Type B pancreatic cell (in vitro differentiated cells): ENCODE measurements around the gene UBIAD1. TPM values are rescaled to one million over a fixed set of nuclear protein-coding genes. Genes with fewer than 3 reads are reported as not detected.
"Not testable (repeated sequence)": the region's sequence is repeated elsewhere in the genome, so short reads cannot be mapped to it uniquely, and the experiment has no call there.

ENCODE experiments used
- DNase-seq: peaks from one replicate; pipeline ENCODE4 v3.0.0; 2021; ENCODE audit warnings: mixed read lengths; ENCODE audit not compliant: unreplicated experiment; ENCODE audit errors: extremely low spot score
- H3K27ac Mint-ChIP-seq: 2 replicates; pipeline ENCODE4 v1.8.0; 2021; ENCODE audit warnings: mild to moderate bottlenecking, mixed read lengths
- H3K27me3 Mint-ChIP-seq: 2 replicates; pipeline ENCODE4 v1.8.0; 2021; ENCODE audit warnings: mixed read lengths
- H3K36me3 Mint-ChIP-seq: 2 replicates; pipeline ENCODE4 v1.8.0; 2021; ENCODE audit warnings: mixed read lengths
- H3K4me1 Mint-ChIP-seq: one replicate; pipeline ENCODE4 v1.8.0; 2021; ENCODE audit warnings: mixed read lengths; ENCODE audit not compliant: unreplicated experiment
- H3K4me3 Mint-ChIP-seq: 2 replicates; pipeline ENCODE4 v1.8.0; 2021; ENCODE audit warnings: mild to moderate bottlenecking, mixed read lengths
- H3K9me3 Mint-ChIP-seq: 2 replicates; pipeline ENCODE4 v1.8.0; 2021; ENCODE audit warnings: mixed read lengths
- CTCF ChIP-seq: fragments of 200-600 bp; sonication (generic); conservative IDR thresholded peaks from 2 replicates; pipeline ENCODE4 v1.5.0; 2021; ENCODE audit warnings: antibody characterized with exemption, mild to moderate bottlenecking
- total RNA-seq: library from RNA; stranded (reverse); gene quantifications from 2 replicates; pipeline ENCODE4 v1.2.1, GENCODE V29; 2021; ENCODE audit warnings: low replicate concordance

Gene UBIAD1
- total RNA-seq, 1 donor from 2014 or later = 17.1 TPM

- Mint-ChIP-seq H3K4me3 (no peak overlapping the region), H3K9me3 (no peaks in the 10 kb centered on the region), H3K36me3 (peaks cover 17% of the 10 kb centered on the region), H3K4me1 (peaks cover 15% of the 10 kb centered on the region), H3K27me3 (no peaks in the 10 kb centered on the region), H3K27ac (no peak overlapping the region)
- DNase-seq = no peak
- TF ChIP-seq CTCF = no peak
These were observed 16.1 kb downstream of the UBIAD1 start for GRCh38 chr1:11289064-11289463.

- TF ChIP-seq CTCF = no peak
- peaks cover 19% of the 10 kb centered on the region for H3K36me3 Mint-ChIP-seq
- no peak overlapping the region for H3K4me3 Mint-ChIP-seq
- no peak for DNase-seq
- H3K27ac Mint-ChIP-seq = no peak overlapping the region
- H3K27me3 Mint-ChIP-seq = no peaks in the 10 kb centered on the region
- no peaks in the 10 kb centered on the region for H3K9me3 Mint-ChIP-seq
- peaks cover 14% of the 10 kb centered on the region for H3K4me1 Mint-ChIP-seq
These were observed 18.1 kb downstream of the UBIAD1 start for GRCh38 chr1:11291049-11291448.

- Mint-ChIP-seq H3K4me3 (no peak overlapping the region), H3K27ac (no peak overlapping the region), H3K9me3 (no peaks in the 10 kb centered on the region), H3K36me3 (peaks cover 15% of the 10 kb centered on the region), H3K4me1 (peaks cover 8% of the 10 kb centered on the region), H3K27me3 (no peaks in the 10 kb centered on the region)
- TF ChIP-seq CTCF = no peak
- no peak for DNase-seq
These were observed 20.9 kb downstream of the UBIAD1 start for GRCh38 chr1:11293856-11294255.

- Mint-ChIP-seq H3K9me3 (no peaks in the 10 kb centered on the region), H3K4me1 (peaks cover 8% of the 10 kb centered on the region), H3K4me3 (no peak overlapping the region), H3K27ac (no peak overlapping the region), H3K36me3 (peaks cover 12% of the 10 kb centered on the region), H3K27me3 (no peaks in the 10 kb centered on the region)
- TF ChIP-seq CTCF = no peak
- no peak for DNase-seq
These were observed 22.0 kb downstream of the UBIAD1 start for GRCh38 chr1:11294951-11295350.

- Mint-ChIP-seq H3K9me3 (no peaks in the 10 kb centered on the region), H3K4me3 (no peak overlapping the region), H3K27ac (no peak overlapping the region), H3K36me3 (peaks cover 12% of the 10 kb centered on the region), H3K4me1 (peaks cover 8% of the 10 kb centered on the region), H3K27me3 (no peaks in the 10 kb centered on the region)
- no peak for DNase-seq
- TF ChIP-seq CTCF = no peak
These were observed 22.9 kb downstream of the UBIAD1 start for GRCh38 chr1:11295905-11296304.

GRCh38 chr1:11297774-11298173 is 24.8 kb downstream of the UBIAD1 start:
- H3K27ac Mint-ChIP-seq, H3K27me3 Mint-ChIP-seq, H3K9me3 Mint-ChIP-seq: not testable (repeated sequence)

More at GRCh38 chr1:11297774-11298173, 24.8 kb downstream of the UBIAD1 start:
- not testable (repeated sequence) for H3K36me3 Mint-ChIP-seq, H3K4me3 Mint-ChIP-seq, H3K4me1 Mint-ChIP-seq, DNase-seq
